Fibroblast of skin of back (primary cell): ENCODE data around the gene MOCOS.
"Not testable (repeated sequence)": the region's sequence is repeated elsewhere in the genome, so short reads cannot be mapped to it uniquely, and the experiment has no call there.

Experiments used
- DNase-seq: peaks from one replicate; pipeline ENCODE4 v3.0.0-alpha.2; 2013

The MOCOS gene

DNA sequence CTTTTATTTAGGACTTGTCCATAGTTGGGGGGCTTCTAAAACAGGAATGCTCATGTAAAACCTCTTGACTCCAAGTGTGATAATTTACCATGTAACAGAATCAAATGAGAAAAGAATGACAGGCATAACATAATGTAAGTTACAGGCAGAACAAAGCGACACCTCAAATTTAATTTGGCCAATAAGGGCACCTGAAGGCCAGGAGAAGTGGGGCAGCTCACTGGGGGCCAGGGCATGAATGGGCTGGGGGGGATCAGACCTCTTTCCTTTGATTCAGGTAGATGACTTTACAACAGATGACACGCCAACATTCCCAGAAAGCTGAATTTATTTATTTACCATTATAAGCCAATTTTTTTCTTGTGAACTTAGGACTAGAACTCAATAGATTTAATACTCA, 14.5 kb downstream of the MOCOS start:
- DNase-seq = no peak

GRCh38 chr18:36203360-36203895, 16.1 kb downstream of the MOCOS start:
- DNase-seq = no peak

- DNase-seq = no peak
Measured at GRCh38 chr18:36205166-36205565, 17.9 kb downstream of the MOCOS start.

- no peak for DNase-seq
Measured at GRCh38 chr18:36207303-36207702, 20.0 kb downstream of the MOCOS start.

DNA sequence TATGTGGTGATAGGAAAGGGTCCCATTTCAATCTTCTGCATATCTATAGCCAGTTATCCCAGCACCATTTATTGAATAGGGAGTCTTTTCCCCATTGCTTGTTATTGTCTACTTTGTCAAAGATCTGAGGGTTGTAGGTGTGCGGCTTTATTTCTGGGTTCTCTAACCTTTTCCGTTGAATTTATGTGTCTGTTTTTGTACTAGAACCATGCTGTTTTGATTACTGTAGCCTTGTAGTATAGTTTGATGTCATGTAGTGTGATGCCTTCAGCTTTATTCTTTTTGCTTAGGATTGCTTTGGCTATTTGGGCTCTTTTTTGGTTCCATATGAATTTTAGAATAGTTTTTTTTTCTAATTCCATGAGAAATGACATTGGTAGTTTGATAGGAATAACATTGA, 20.7 kb downstream of the MOCOS start:
- DNase-seq = not testable (repeated sequence)

DNA sequence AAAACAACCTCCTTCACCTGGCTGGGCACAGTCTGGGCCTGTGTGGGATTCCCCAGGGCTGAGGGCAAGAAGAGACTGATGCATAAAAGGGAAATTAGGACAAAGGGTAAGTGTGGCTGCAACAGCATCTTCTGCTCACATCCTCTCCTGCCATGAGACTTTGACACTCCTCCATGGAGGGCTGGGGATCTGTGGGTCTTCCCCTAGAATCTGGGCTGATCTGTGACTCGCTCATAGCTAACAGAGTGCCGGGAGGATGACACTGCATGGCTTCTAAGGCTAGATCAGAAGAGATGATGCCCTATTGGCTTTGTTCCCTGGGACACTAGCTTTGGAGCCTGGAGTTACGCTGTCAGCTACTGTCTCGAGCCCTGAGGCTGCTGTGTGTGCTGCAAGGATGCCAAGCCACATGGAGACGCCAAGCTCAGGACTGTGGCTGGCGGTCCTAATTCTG, 24.3 kb downstream of the MOCOS start:
- peak; percentile 25 for DNase-seq

GRCh38 chr18:36212301-36213171, 25.2 kb downstream of the MOCOS start:
- DNase-seq = no peak

- no peak for DNase-seq
Measured at GRCh38 chr18:36214811-36215210, 27.5 kb downstream of the MOCOS start.

GRCh38 chr18:36215577-36215976, 28.3 kb downstream of the MOCOS start:
- DNase-seq = no peak

DNA sequence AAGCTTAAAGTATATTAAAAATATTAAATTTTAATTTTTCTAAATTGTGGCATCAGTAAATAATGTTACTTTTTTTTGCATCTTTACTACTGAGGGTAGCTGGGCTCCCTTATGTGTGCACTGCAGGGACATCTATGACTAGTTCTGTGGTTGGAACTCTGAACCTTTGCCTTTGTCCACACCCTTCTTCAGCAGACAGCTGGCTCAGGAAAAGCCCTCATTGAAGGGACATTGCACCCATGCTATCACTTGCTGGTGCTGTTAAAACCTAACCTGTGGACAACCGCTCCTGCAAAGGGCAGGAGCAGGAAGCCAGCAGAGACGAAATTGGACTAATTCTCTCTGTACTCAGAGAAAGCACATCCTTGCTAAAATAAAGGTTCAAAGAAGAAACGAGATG, 30.1 kb downstream of the MOCOS start:
- DNase-seq = no peak

DNA sequence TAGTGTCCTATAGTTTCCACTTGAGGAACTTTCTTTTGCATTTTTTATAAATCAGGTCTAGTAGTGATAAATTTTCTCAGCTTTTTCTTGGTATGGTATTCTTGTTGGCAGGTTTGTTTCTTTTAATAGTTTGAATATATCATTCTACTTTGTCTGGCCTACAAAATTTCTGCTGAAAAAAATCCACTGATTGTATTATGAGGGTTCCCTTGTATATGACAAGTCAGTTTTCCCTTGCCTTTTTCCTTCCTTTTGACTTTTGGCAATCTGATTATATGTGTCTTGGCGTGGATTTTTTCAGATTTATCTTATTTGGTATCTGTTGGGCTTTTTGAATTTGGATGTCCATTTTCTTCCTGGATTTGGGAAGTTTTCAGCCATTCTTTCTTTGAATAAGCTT, 41.9 kb downstream of the MOCOS start:
- no peak for DNase-seq

DNA sequence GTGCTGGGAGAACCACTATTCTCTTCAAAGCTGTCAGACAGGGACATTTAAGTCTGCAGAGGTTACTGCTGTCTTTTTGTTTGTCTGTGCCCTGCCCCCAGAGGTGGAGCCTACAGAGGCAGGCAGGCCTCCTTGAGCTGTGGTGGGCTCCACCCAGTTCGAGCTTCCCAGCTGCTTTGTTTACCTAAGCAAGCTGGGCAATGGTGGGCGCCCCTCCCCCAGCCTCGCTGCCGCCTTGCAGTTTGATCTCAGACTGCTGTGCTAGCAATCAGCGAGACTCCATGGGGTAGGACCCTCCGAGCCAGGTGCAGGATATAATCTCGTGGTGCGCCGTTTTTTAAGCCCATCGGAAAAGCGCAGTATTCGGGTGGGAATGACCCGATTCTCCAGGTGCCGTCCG, 53.2 kb downstream of the MOCOS start:
- not testable (repeated sequence) for DNase-seq

DNA sequence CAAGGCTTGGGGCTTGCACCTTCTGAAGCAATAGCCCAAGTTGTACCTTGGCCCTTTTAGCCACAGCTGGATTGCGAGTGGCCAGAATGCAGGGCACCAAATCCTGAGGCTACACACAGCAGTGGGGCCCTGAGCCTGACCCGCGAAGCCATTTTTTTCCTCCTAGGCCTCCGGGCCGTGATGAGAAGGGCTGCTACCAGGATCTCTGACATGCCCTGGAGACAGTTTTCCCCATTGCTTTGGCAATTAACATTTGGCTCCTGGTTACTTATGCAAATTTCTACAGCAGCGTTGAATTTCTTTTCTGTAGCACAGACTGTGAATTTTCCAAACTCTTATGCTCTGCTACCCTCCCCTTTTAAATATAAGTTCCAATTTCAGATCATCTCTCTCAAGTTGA, 54.5 kb downstream of the MOCOS start:
- DNase-seq = no peak

DNA sequence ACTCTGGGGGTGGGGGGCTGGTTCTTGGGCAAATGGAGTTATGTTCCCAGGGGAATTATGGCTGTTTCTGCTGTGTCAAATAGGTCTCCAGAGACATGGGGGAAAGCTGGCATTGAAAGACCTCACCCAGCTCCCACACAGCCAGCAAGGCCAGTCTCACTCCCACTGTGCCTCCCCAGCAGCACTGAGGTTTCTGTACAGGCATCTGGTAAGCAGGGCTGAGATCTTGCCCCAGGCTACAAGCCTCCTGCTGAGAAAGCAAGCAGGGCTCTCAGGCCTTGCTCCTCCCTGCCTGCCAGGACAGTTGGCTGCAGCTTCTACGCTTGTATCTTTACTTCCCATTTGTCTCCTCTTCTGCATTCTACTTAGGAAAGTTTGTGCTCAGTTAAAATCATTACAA, 59.7 kb downstream of the MOCOS start:
- peak; percentile 3 for DNase-seq

GRCh38 chr18:36249392-36249791, 62.1 kb downstream of the MOCOS start:
- no peak for DNase-seq

GRCh38 chr18:36250827-36251226, 63.5 kb downstream of the MOCOS start:
- DNase-seq = no peak

- no peak for DNase-seq
Measured at GRCh38 chr18:36255072-36255698, 67.9 kb downstream of the MOCOS start.

- no peak for DNase-seq
Measured at GRCh38 chr18:36256094-36256493, 68.8 kb downstream of the MOCOS start.

- DNase-seq = no peak
Measured at GRCh38 chr18:36262971-36263370, 75.7 kb downstream of the MOCOS start.

GRCh38 chr18:36264283-36264682, 77.0 kb downstream of the MOCOS start:
- DNase-seq = no peak

DNA sequence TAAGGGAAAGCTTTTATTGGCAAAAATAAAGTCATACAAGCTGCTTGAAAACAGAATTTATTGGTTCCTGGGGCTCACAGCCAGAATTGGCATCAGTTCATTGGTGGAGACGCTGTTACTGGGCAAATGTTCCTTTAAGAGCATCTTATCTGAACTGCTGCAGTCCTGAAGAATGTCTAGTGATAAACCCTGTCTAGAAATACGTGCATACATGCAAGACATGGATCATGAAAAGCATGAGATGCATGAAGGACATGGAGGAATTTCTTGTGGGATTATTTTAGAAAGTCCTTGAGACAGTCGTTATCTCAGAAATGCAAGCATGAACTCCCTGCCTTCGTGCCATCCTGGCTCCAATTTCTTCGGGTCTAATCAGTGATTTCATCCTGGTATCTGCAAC, 77.7 kb downstream of the MOCOS start:
- DNase-seq = no peak

GRCh38 chr18:36269157-36269556, 81.9 kb downstream of the MOCOS start:
- DNase-seq = no peak

DNA sequence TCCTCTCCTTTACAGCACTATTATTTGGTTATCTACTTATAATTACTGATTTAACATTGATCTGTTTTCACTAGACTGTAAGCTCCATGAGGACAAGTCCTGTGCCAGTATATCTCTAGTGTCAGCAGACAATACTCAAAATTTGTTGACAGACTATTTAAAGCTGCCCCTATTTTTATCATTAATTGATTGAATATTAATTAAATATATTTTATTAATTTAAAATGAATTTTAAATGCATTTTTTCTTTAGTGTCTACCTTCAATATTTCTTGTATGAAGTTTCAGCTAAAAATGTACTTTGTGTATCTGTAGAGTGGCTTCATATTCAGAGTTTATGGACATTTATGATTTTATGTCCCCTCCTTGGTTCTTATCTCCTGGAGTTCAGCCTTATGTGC, 83.9 kb downstream of the MOCOS start:
- DNase-seq = no peak

DNA sequence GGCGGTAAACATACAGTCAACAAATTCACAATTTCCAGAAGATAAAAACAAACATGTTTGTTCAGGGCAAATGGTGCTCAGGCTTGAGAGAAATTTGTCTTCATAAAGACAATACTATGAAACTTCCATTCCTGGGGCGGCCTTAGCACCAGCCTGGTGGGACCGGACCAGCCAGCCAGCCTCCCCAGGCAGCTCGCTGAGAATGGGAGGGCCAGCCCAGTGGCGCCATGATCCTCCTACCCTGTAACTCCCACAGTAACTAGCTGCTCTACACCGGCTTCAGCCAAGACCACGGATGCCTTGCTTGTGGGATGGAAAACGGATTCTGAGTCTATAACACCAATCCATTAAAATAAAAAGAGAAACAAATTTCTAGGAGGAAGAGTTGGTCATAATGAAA, 86.0 kb downstream of the MOCOS start:
- DNase-seq = no peak
